ENCODE measurements around the gene FAM193A. TPM values are rescaled to one million over a fixed set of nuclear protein-coding genes. Genes with fewer than 3 reads are reported as not detected.
A peak's percentile ranks its signal among the peaks of the same experiment; 100 is the strongest.

FAM193A gene
- polyA plus RNA-seq, 1 donor (not counting 4 experiments of a cell fraction or from before 2014, with no cell fraction given): 3.6 TPM

DNA sequence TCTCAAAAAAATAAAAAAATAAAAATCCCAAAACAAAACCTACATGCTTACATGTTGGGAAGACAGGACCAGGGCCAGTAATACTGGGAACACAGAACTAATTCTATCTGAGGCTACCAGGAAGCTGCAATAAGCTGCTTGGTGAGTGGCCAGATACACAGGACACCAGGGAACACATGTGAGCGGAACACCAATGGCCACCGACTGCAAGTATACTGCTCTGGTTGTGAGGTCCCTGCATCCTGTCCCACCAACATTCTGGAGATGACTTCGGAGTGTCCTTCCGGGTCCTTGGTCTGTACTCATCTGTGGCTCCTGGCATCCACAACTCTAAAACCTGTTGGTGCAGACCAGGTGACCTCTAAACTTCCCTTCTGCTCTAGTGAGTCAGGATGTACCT lies 217.0 kb downstream of the FAM193A start:
- TF ChIP-seq, protein P1, sequence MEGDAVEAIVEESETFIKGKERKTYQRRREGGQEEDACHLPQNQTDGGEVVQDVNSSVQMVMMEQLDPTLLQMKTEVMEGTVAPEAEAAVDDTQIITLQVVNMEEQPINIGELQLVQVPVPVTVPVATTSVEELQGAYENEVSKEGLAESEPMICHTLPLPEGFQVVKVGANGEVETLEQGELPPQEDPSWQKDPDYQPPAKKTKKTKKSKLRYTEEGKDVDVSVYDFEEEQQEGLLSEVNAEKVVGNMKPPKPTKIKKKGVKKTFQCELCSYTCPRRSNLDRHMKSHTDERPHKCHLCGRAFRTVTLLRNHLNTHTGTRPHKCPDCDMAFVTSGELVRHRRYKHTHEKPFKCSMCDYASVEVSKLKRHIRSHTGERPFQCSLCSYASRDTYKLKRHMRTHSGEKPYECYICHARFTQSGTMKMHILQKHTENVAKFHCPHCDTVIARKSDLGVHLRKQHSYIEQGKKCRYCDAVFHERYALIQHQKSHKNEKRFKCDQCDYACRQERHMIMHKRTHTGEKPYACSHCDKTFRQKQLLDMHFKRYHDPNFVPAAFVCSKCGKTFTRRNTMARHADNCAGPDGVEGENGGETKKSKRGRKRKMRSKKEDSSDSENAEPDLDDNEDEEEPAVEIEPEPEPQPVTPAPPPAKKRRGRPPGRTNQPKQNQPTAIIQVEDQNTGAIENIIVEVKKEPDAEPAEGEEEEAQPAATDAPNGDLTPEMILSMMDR (optimal IDR thresholded peaks at IDR 0.05 in 1 of 3, IDR thresholded peaks at IDR 0.05 in 1 of 3, conservative IDR thresholded peaks at IDR 0.05 in 1 of 3; ENCODE audit: extremely low read depth in 1 of 3, insufficient read depth in 2 of 3, low read length in 3 of 3): no peak
- TF ChIP-seq EZH2 (IDR thresholded peaks at IDR 0.05; ENCODE audit: low read length): no peak
- Histone ChIP-seq H3K9me1 (ENCODE audit: control insufficient read depth, extremely low read depth, insufficient read depth, low read length) (no peaks in the 10 kb centered on the region), H3K36me3 (ENCODE audit: control insufficient read depth in 2 of 2, extremely low read depth in 1 of 2, insufficient read depth in 2 of 2, low read length in 2 of 2) (peaks cover 0 to 11% of the 10 kb centered on the region in 2 experiments), H3K4me2 (ENCODE audit: control insufficient read depth, extremely low read depth, insufficient read depth, low read depth, low read length) (no peak overlapping the region), H3K79me2 (ENCODE audit: control insufficient read depth, insufficient read depth, low read length) (peaks cover 29% of the 10 kb centered on the region), H3K9me3 (ENCODE audit: control insufficient read depth, low read depth, low read length) (no peaks in the 10 kb centered on the region), H3K27me3 (ENCODE audit: control insufficient read depth, extremely low read depth, insufficient read depth, low read length) (no peaks in the 10 kb centered on the region), H2AFZ (ENCODE audit: control insufficient read depth, low read length) (no peak overlapping the region), H3K4me3 (ENCODE audit: control insufficient read depth in 2 of 3, extremely low read depth in 1 of 3, insufficient read depth in 2 of 3, low read depth in 1 of 3, low read length in 3 of 3) (no peak overlapping the region), H3K27ac (ENCODE audit: control insufficient read depth, insufficient read depth, low read length) (no peak overlapping the region), H4K20me1 (ENCODE audit: control insufficient read depth, extremely low read depth, insufficient read depth, low read length) (no peaks in the 10 kb centered on the region), H3K4me1 (ENCODE audit: control insufficient read depth, extremely low read depth, insufficient read depth, low read length) (peaks cover 14% of the 10 kb centered on the region), H3K9ac (ENCODE audit: control insufficient read depth, extremely low read depth, insufficient read depth, low read length) (no peak overlapping the region)
- dilution Hi-C loops (cut with MboI; ENCODE audit: extremely low pct_ligation_motif_present, low sequenced_read_pairs): no loop called here
- FAIRE-seq: no peak
- no peak for DNase-seq (ENCODE audit: low read depth, low spot score)

- Histone ChIP-seq H3K4me1 (ENCODE audit: control insufficient read depth, extremely low read depth, insufficient read depth, low read length) (peaks cover 14% of the 10 kb centered on the region), H3K4me3 (ENCODE audit: control insufficient read depth in 2 of 3, extremely low read depth in 1 of 3, insufficient read depth in 2 of 3, low read depth in 1 of 3, low read length in 3 of 3) (peak overlapping the region; percentile 65 to 76 (median 74)), H3K9me3 (ENCODE audit: control insufficient read depth, low read depth, low read length) (no peaks in the 10 kb centered on the region), H3K27me3 (ENCODE audit: control insufficient read depth, extremely low read depth, insufficient read depth, low read length) (no peaks in the 10 kb centered on the region), H3K9ac (ENCODE audit: control insufficient read depth, extremely low read depth, insufficient read depth, low read length) (peak overlapping the region; percentile 75), H3K9me1 (ENCODE audit: control insufficient read depth, extremely low read depth, insufficient read depth, low read length) (no peaks in the 10 kb centered on the region), H3K27ac (ENCODE audit: control insufficient read depth, insufficient read depth, low read length) (peak overlapping the region; percentile 13), H3K79me2 (ENCODE audit: control insufficient read depth, insufficient read depth, low read length) (peaks cover 24% of the 10 kb centered on the region), H3K36me3 (ENCODE audit: control insufficient read depth in 2 of 2, extremely low read depth in 1 of 2, insufficient read depth in 2 of 2, low read length in 2 of 2) (peaks cover 0 to 6% of the 10 kb centered on the region in 2 experiments), H3K4me2 (ENCODE audit: control insufficient read depth, extremely low read depth, insufficient read depth, low read depth, low read length) (peak overlapping the region; percentile 91), H2AFZ (ENCODE audit: control insufficient read depth, low read length) (no peak overlapping the region), H4K20me1 (ENCODE audit: control insufficient read depth, extremely low read depth, insufficient read depth, low read length) (no peaks in the 10 kb centered on the region)
- no peak for TF ChIP-seq EZH2 (IDR thresholded peaks at IDR 0.05; ENCODE audit: low read length)
- TF ChIP-seq, protein P1 (optimal IDR thresholded peaks at IDR 0.05 in 1 of 3, IDR thresholded peaks at IDR 0.05 in 1 of 3, conservative IDR thresholded peaks at IDR 0.05 in 1 of 3; ENCODE audit: extremely low read depth in 1 of 3, insufficient read depth in 2 of 3, low read length in 3 of 3): no peak
- dilution Hi-C loops (cut with MboI; ENCODE audit: extremely low pct_ligation_motif_present, low sequenced_read_pairs): no loop called here
- no peak for FAIRE-seq
- no peak for DNase-seq (ENCODE audit: low read depth, low spot score)
Observed at GRCh38 chr4:2754848-2755819, 218.7 kb downstream of the FAM193A start.
